ENCODE measurements around the gene ZNF746.

Gene ZNF746

DNA sequence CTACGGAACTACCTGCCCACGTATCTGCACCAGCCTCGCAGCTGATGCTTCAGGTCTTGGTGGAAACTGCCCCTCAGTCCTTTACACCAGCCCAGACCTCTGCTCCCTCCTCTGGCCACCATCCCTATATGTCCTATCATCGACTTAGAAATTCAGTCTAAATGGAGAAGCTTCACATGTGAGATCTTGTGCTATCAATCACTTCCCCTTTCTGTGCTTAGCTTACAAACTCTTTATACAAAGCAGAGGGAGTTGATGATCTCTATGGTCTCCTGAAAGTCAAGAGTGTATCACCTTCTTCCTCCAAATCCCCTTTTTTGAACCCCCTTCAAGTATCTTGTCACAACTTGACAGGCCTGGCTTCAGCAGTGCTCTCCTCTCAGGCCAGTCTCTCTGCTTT lies 67.4 kb downstream of the ZNF746 start:
- DNase-seq (ENCODE audit: low read depth in 4 of 4, low spot score in 1 of 4): no peak

DNA sequence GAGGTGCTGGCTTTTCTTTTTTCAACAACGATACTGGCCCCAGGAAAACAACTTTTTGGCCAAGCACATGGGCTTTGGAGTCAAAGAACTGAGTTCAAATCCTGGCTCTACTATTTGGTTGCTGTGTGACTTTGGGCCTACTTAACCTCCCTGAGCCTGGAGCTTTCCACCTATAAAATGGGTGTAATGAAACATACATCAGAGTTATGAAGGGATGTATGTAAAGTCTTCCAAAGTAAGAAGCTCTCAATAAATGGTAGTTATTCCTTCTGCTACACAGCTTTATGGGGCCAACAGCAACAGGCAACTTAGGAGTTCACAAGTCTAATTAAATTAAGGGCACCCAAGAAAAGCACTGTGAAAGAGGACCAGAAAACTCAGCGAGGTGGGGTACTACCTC lies 69.7 kb downstream of the ZNF746 start:
- DNase-seq (ENCODE audit: low read depth in 4 of 4, low spot score in 1 of 4): no peak

DNA sequence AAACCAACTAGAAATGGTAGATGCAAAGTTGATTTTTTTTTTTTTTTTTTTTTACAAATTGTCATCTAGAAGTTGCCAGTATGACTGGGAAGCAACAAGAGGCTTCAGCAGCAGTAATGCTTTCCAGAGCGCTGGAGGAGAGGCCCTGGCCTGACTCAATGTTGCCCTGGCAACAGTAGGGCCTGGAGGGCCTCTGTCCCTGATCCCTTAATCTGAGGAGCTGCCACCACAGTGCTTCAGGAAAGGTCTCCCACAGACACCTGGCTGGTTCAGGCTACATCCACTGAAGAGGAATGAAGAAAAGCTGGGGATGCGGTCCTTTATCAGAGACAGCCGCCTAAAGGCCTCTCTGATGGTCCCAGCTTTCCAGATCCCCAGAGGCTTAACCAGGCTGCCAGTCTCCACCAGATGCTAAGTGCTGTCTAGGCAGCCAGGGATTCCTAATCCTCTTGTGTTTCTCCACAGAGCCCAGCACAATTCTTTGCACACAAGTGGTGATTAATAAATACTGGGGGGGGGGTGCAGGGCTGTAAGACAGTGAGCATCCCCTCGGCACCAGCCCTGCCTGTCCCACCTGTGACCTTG lies 70.4 kb downstream of the ZNF746 start:
- DNase-seq (ENCODE audit: low read depth in 4 of 4, low spot score in 1 of 4): no peak

DNA sequence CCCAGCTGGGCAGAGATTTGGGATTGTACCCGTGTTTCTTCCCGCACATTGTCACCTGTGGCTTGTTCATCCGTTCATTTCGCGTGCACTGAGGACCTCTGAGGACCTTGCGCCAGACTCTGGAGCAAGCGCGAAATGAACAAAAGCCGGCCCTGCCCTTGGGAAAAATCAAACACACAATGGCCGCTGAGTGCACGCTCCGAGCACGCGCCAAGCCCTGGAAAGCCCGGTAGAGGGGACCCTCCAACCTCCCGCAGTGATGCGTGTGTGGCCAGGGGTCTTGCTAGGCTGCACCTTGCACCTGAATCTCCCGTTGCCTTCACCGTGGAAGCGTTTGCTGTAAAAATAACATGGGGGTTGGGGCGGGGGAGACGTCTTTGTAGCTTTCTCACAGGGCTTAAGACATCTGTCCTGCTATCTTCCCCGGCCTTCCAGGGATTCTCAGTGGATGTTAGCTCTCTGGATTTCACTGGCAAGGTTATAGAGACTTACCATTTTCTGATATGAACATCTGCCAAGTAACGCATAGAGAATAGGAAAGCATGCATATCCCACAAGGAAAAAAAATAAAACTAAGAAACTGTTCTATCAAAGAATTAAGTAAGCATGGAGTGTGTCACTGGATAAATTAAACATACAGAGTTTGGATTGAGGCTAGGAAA lies 74.0 kb downstream of the ZNF746 start:
- DNase-seq (ENCODE audit: low read depth in 4 of 4, low spot score in 1 of 4): no peak

DNA sequence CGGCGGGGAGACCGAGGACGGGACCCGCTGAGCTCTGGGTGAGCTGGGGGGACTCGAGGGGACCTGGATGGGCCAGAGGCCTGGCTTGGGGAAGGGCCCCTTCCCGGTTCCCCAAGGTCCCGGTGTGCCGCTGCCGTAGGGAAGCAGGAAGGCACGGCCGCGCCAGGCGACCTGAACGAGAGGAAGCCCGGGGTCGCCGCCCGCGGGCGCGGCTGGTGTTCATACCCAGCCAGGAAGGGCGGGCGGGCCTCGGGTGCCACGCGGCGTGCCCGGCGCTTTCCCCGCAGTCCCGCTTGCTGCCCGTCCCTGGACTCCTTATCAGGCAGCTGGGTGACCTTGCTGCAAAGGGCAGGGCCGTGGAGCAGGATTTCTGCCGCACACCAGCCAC lies 74.7 kb downstream of the ZNF746 start:
- peak in 2 of 4 experiments; percentile 15 to 23 for DNase-seq (ENCODE audit: low read depth in 4 of 4, low spot score in 1 of 4)
